Mucosa of descending colon (tissue), 3 donors: ENCODE measurements around the gene EVA1B. TPM values are rescaled to one million over a fixed set of nuclear protein-coding genes. Genes with fewer than 3 reads are reported as not detected.

ENCODE experiments used
- ATAC-seq: fragments of 200-7000 bp; cut with Tn5 transposase; one replicate; pipeline ENCODE4 v1.9.1; 2020; ENCODE audit warnings: mild to moderate bottlenecking, moderate library complexity
- DNase-seq, 3 donors: peaks; one replicate each; pipeline ENCODE4 v3.0.0-alpha.2; 2020
- H3K36me3 ChIP-seq: fragments of 200-600 bp; one replicate; pipeline ENCODE4 v1.8.0; 2021; ENCODE audit warnings: low read depth, mild to moderate bottlenecking
- H3K4me1 ChIP-seq: fragments of 200-600 bp; one replicate; pipeline ENCODE4 v1.8.0; 2021; ENCODE audit warnings: low read depth, mild to moderate bottlenecking
- H3K4me3 ChIP-seq: fragments of 200-600 bp; one replicate; pipeline ENCODE4 v1.8.0; 2021; ENCODE audit warnings: mild to moderate bottlenecking
- H3K9me3 ChIP-seq: fragments of 200-600 bp; one replicate; pipeline ENCODE4 v1.8.0; 2021; ENCODE audit warnings: mild to moderate bottlenecking
- intact Hi-C, 2 donors: fragments of 100-400 bp; cut with DNase I in 1 of 2; cut with micrococcal nuclease in 1 of 2; formaldehyde crosslinking; loops; one replicate each; pipeline versions ENCODE4 v1.11.0 to v1.11.1; 2022; cut with DNase I, micrococcal nuclease
- total RNA-seq, 3 donors: library from RNA; stranded (reverse); fragmentation: NEBNext Ultra II Directional in 2 of 3; extraction: Animal tissue kit (Norgen Biotek cat#: 25700) in 2 of 3; gene quantifications; one replicate each; pipeline versions ENCODE4 v1.2.1 to v1.2.4, GENCODE V29; 2021 to 2023
- TF ChIP-seq, protein P1 (sequence below): fragments of 200-600 bp; IDR thresholded peaks from one replicate; pipeline ENCODE4 v1.8.0; 2022; ENCODE audit warnings: antibody characterized with exemption, mild to moderate bottlenecking
- donor health status: DM: no; HTN: no; CAD: no; lungs with moderate emphysema.
- donor health status: DM: no; HTN: no; CAD: no.
- donor health status: DM: no; HTN: yes; CAD: no.

EVA1B gene
- total RNA-seq, 3 donors from 2014 or later = 1.5 to 17.6 (median 8.2) TPM

DNA sequence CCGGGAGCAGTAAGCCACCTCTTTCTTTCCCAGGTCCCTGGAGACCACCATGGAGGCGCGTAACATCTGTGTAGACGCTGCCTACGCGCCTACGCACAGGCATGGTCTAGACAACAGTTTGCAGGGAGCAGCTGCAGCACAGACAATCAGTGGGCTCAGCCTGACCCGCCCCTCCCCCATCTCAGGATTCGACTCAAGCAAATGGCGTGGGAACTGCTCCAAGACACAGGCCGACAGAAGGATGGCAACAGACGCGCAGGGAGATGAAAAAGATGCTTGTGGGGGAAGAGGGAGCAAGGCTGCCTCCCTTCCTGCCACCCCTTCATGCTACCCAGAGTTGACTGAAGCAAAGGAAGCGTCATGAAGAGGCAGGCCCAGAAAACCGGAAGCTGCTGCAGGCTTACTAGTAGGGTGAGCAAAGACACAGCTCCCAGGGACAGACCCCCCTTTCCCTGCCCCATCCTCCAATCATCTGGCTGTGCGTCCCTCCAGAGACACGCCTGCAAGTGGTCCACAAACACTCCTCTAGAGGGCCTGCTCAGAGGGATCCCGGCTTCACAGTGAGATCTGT, 42.7 kb upstream of the EVA1B start:
- H3K36me3 ChIP-seq = no peaks in the 10 kb centered on the region

DNA sequence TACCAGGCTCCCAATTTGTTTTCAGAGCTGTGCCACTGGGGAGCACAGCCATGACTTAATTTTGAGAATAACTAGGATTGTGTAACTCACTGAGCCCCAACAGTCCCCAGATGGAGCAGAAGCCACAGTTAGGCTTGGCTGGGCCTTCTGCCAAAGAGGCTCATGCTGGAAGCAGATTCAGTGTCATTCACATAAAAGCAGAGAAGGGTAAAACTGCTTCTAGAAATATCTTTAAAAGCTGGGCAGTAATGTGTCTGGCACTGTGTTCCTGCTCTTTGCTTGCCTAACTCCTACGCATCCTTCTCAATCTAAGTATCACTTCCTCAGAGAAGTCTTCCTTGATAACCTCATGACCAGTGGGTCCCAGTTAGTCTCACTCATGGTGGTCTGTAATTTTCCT, 41.9 kb upstream of the EVA1B start:
- TF ChIP-seq, protein P1, sequence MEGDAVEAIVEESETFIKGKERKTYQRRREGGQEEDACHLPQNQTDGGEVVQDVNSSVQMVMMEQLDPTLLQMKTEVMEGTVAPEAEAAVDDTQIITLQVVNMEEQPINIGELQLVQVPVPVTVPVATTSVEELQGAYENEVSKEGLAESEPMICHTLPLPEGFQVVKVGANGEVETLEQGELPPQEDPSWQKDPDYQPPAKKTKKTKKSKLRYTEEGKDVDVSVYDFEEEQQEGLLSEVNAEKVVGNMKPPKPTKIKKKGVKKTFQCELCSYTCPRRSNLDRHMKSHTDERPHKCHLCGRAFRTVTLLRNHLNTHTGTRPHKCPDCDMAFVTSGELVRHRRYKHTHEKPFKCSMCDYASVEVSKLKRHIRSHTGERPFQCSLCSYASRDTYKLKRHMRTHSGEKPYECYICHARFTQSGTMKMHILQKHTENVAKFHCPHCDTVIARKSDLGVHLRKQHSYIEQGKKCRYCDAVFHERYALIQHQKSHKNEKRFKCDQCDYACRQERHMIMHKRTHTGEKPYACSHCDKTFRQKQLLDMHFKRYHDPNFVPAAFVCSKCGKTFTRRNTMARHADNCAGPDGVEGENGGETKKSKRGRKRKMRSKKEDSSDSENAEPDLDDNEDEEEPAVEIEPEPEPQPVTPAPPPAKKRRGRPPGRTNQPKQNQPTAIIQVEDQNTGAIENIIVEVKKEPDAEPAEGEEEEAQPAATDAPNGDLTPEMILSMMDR = no peak
- no peaks in the 10 kb centered on the region for H3K9me3 ChIP-seq
- H3K36me3 ChIP-seq = no peaks in the 10 kb centered on the region
- DNase-seq = no peak
- intact Hi-C loops = no loop called here
- no peak overlapping the region for H3K4me3 ChIP-seq
- H3K4me1 ChIP-seq = peaks cover 28% of the 10 kb centered on the region
- ATAC-seq = no peak

More for the DNA sequence above, 42.7 kb upstream of the EVA1B start:
- H3K9me3 ChIP-seq = no peaks in the 10 kb centered on the region
- ATAC-seq = peak; percentile 31
- intact Hi-C loops = no loop called here
- no peak overlapping the region for H3K4me3 ChIP-seq
- no peak for DNase-seq
- TF ChIP-seq, protein P1 = no peak
- H3K4me1 ChIP-seq = peaks cover 28% of the 10 kb centered on the region

DNA sequence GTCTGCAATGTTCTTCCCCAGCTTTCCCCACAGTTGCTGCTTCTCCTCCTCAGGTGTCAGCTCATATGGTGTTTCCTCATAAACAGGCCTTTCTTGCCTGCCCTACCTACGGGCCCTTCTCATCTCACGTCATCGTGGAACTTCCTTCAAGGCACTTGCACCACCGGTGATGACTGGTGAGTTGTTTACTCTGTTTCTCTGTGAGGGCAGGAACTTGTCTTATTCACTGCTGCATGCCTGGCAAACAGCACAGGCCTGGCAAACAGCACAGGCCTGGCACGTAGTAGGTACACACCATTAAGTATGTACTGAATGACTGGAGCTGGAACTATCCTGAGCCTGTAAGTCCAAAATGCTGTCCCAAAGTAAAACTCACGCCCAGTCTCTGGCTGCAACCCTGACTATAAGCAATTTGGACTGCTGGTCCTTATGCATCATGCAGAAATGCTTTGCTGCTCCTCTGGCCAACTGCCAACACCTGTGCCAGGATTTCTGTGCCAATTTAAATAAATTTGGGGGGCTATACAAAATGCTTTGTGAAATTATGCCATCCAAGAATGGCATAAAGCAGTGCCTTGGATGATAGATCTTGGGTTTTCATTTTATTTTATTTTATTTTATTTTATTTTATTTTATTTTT, 36.6 kb upstream of the EVA1B start:
- DNase-seq = no peak

DNA sequence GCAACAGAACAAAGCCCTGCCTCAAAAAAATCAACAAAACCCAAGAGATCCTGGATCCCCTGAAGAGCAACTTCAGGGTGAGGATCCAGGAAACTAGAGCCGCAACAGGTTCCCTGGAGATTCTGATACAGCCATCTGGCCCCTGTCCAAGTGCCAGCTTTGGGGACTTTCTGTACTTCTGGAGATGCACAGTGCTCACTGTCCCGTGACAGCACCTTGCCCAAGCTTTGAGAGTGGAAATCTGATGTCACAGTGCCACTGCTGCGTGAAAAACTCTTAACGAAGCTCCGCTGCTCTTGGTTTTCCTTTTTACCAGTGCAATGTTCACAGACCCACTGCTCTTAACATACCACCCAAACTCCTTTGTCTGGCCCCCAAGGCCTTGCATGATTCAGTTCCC, 35.9 kb upstream of the EVA1B start:
- TF ChIP-seq, protein P1 = no peak
- intact Hi-C loops = no loop called here
- no peak for DNase-seq

More for the DNA sequence above, 36.6 kb upstream of the EVA1B start:
- ATAC-seq = peak; percentile 80
- TF ChIP-seq, protein P1 = no peak
- H3K4me3 ChIP-seq = no peak overlapping the region
- H3K36me3 ChIP-seq = no peaks in the 10 kb centered on the region
- intact Hi-C loops = no loop called here
- H3K9me3 ChIP-seq = no peaks in the 10 kb centered on the region
- H3K4me1 ChIP-seq = no peaks in the 10 kb centered on the region

DNA sequence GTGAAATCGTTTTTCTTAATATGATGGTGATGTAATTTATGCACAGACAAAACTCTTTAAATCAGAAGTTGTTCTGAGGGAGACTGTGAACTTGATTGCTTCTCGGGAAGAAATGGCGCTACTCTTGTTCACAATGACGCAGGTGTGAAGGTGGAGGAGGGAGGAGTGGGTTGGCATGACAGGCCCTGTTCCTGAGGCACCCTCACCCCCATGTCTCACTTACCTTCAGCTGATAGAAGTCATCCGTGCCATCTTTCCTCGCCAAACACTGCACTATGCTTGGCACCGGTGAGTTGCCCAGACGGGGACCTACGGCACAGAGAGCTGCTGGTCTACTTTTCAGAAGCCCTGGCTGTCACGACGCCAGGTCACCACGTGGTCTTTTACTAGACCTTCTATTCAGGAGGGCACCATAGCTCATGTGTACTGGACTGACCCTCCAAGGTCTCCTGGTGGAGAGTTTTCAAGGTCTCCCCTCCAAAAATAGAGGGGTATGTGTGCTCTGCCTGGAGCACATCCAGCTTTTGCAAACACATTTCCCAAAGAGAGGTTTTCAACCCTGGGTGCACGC, 35.2 kb upstream of the EVA1B start:
- Histone ChIP-seq H3K4me3 (no peak overlapping the region), H3K4me1 (no peaks in the 10 kb centered on the region), H3K36me3 (no peaks in the 10 kb centered on the region), H3K9me3 (no peaks in the 10 kb centered on the region)
- TF ChIP-seq, protein P1 = no peak
- intact Hi-C loops = no loop called here
- ATAC-seq (no peak), DNase-seq (no peak)

More for the DNA sequence above, 35.9 kb upstream of the EVA1B start:
- Histone ChIP-seq H3K9me3 (no peaks in the 10 kb centered on the region), H3K4me3 (no peak overlapping the region), H3K36me3 (no peaks in the 10 kb centered on the region), H3K4me1 (no peaks in the 10 kb centered on the region)
- no peak for ATAC-seq
